ENCODE measurements around the gene AFDN.

AFDN gene

DNA sequence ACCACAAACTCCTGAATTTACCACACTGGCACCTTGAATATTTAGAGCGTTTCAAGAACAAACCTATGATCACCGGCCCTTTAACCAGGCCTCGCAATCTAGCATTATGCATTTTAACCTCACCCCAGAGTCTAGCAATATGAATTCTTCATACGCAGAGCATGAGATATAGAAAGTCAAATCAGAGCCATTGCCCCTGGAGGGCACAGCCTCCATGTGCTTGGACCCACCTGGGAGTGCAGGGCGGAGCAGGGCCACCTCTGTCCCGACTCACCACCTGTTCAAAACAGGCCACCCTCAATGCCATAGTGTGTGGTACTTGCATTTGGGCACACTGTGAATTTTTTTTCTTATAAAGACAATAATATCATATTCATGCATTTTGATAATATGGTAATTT lies 19.5 kb upstream of the AFDN start:
- Histone ChIP-seq H3K4me2 (ENCODE audit: insufficient read depth, low read length) (no peak overlapping the region), H3K4me3 (ENCODE audit: low read depth in 1 of 2, low read length in 2 of 2) (no peak overlapping the region), H3K9ac (ENCODE audit: low read depth, low read length) (no peak overlapping the region), H3K27me3 (ENCODE audit: insufficient read depth, low read length, poor library complexity) (no peaks in the 10 kb centered on the region), H3K36me3 (ENCODE audit: insufficient read depth, low read length) (no peaks in the 10 kb centered on the region), H3K27ac (ENCODE audit: low read length) (no peak overlapping the region), H4K20me1 (ENCODE audit: insufficient read depth, low read length) (no peaks in the 10 kb centered on the region), H3K79me2 (ENCODE audit: insufficient read depth, low read length) (no peaks in the 10 kb centered on the region), H3K4me1 (ENCODE audit: insufficient read depth, low read length) (no peaks in the 10 kb centered on the region), H2AFZ (ENCODE audit: low read depth, low read length) (no peak overlapping the region), H3K9me3 (ENCODE audit: insufficient read depth, low read length, severe bottlenecking) (no peaks in the 10 kb centered on the region)
- no peak for ATAC-seq (ENCODE audit: insufficient read depth, low read depth)
- DNase-seq: no peak
- TF ChIP-seq, protein P1, sequence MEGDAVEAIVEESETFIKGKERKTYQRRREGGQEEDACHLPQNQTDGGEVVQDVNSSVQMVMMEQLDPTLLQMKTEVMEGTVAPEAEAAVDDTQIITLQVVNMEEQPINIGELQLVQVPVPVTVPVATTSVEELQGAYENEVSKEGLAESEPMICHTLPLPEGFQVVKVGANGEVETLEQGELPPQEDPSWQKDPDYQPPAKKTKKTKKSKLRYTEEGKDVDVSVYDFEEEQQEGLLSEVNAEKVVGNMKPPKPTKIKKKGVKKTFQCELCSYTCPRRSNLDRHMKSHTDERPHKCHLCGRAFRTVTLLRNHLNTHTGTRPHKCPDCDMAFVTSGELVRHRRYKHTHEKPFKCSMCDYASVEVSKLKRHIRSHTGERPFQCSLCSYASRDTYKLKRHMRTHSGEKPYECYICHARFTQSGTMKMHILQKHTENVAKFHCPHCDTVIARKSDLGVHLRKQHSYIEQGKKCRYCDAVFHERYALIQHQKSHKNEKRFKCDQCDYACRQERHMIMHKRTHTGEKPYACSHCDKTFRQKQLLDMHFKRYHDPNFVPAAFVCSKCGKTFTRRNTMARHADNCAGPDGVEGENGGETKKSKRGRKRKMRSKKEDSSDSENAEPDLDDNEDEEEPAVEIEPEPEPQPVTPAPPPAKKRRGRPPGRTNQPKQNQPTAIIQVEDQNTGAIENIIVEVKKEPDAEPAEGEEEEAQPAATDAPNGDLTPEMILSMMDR (IDR thresholded peaks at IDR 0.05; ENCODE audit: borderline replicate concordance, extremely low read depth, low read length, poor library complexity, severe bottlenecking): no peak
- TF ChIP-seq EZH2 (IDR thresholded peaks at IDR 0.05; ENCODE audit: borderline replicate concordance, low read depth, low read length, severe bottlenecking): no peak

DNA sequence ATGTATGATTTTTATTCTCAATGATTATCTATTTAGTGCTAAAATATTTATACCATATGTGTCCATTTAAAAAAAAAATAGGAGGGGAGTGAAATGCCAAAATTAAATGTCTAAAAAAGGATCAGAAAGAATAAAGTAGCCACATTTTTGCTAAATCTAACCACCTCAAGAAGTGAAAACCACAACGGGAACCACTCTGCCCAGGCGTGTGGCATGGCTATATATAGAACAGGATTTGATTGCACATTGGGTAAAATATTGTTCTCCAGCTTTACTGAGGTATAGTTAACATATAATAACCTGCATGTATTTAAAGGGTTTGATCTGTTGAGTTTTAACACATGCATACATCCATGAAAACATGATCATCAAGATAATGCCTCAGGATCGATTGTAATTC lies 19.0 kb upstream of the AFDN start:
- no peak for TF ChIP-seq EZH2 (IDR thresholded peaks at IDR 0.05; ENCODE audit: borderline replicate concordance, low read depth, low read length, severe bottlenecking)
- ATAC-seq (ENCODE audit: insufficient read depth, low read depth) (no peak), DNase-seq (no peak)
- H3K27me3 ChIP-seq (ENCODE audit: insufficient read depth, low read length, poor library complexity): no peaks in the 10 kb centered on the region
- no peaks in the 10 kb centered on the region for H4K20me1 ChIP-seq (ENCODE audit: insufficient read depth, low read length)
- H3K9me3 ChIP-seq (ENCODE audit: insufficient read depth, low read length, severe bottlenecking): no peaks in the 10 kb centered on the region
- no peaks in the 10 kb centered on the region for H3K36me3 ChIP-seq (ENCODE audit: insufficient read depth, low read length)
- H3K4me2 ChIP-seq (ENCODE audit: insufficient read depth, low read length): no peak overlapping the region
- H3K9ac ChIP-seq (ENCODE audit: low read depth, low read length): no peak overlapping the region
- no peak overlapping the region for H3K27ac ChIP-seq (ENCODE audit: low read length)
- H3K79me2 ChIP-seq (ENCODE audit: insufficient read depth, low read length): no peaks in the 10 kb centered on the region
- H3K4me3 ChIP-seq (ENCODE audit: low read depth in 1 of 2, low read length in 2 of 2): no peak overlapping the region
- H3K4me1 ChIP-seq (ENCODE audit: insufficient read depth, low read length): no peaks in the 10 kb centered on the region
- H2AFZ ChIP-seq (ENCODE audit: low read depth, low read length): no peak overlapping the region

DNA sequence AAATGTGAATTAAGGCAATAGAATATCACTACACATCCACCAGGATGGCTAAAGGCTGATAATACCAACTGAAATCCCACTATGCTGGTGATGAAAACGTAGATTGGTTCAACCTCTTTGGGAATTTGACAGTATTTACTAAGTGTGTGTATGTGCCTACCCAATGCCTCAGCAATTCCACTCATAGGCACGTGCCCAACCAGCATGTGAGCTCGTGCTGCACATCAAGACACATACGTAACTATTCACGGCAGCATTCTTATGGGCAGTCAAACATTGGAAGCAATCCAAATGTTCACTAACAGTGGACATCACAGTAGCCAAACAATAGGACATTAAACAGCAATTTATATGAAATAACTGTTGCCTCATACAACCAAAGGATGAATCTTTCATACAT lies 15.7 kb upstream of the AFDN start:
- Histone ChIP-seq H2AFZ (ENCODE audit: low read depth, low read length) (no peak overlapping the region), H3K36me3 (ENCODE audit: insufficient read depth, low read length) (no peaks in the 10 kb centered on the region), H3K27ac (ENCODE audit: low read length) (no peak overlapping the region), H3K4me3 (ENCODE audit: low read depth in 1 of 2, low read length in 2 of 2) (no peak overlapping the region), H3K4me2 (ENCODE audit: insufficient read depth, low read length) (no peak overlapping the region), H3K9ac (ENCODE audit: low read depth, low read length) (no peak overlapping the region), H4K20me1 (ENCODE audit: insufficient read depth, low read length) (no peaks in the 10 kb centered on the region), H3K27me3 (ENCODE audit: insufficient read depth, low read length, poor library complexity) (no peaks in the 10 kb centered on the region), H3K4me1 (ENCODE audit: insufficient read depth, low read length) (no peaks in the 10 kb centered on the region), H3K79me2 (ENCODE audit: insufficient read depth, low read length) (no peaks in the 10 kb centered on the region), H3K9me3 (ENCODE audit: insufficient read depth, low read length, severe bottlenecking) (no peaks in the 10 kb centered on the region)
- no peak for TF ChIP-seq EZH2 (IDR thresholded peaks at IDR 0.05; ENCODE audit: borderline replicate concordance, low read depth, low read length, severe bottlenecking)
- TF ChIP-seq, protein P1 (IDR thresholded peaks at IDR 0.05; ENCODE audit: borderline replicate concordance, extremely low read depth, low read length, poor library complexity, severe bottlenecking): no peak
- ATAC-seq (ENCODE audit: insufficient read depth, low read depth) (no peak), DNase-seq (no peak)

DNA sequence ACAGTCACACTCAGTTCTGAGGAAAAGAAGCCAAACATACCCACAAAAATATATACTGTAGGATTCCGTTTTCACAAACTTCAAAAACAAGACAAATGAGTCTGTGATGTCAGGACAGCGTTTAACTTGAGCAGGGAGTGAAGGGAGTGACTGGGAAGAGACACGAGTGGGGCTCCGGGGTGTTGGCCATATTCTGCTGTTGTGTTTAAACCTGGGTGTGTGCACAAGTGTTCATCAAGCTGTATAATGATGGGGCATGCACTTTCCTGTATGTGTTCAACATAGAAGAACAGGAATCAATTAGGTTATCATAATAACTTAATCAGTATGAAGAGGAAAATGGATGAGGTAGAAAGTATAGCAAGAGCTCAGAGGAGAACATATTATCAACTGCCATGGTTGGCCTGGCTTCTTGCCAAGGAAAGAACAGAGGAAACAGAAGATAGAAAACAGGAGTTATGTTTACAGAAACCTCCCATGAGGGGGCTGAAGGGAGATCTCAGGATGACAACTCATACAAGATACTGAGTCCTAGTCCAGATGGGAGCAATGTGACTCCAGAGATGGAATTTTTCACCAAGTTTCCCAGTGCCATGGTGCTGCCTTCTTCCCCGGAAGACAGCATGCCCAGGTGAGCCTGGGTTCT lies 15.1 kb upstream of the AFDN start:
- no peaks in the 10 kb centered on the region for H3K79me2 ChIP-seq (ENCODE audit: insufficient read depth, low read length)
- H3K27ac ChIP-seq (ENCODE audit: low read length): no peak overlapping the region
- DNase-seq (no peak), ATAC-seq (ENCODE audit: insufficient read depth, low read depth) (no peak)
- no peaks in the 10 kb centered on the region for H3K36me3 ChIP-seq (ENCODE audit: insufficient read depth, low read length)
- H2AFZ ChIP-seq (ENCODE audit: low read depth, low read length): no peak overlapping the region
- no peaks in the 10 kb centered on the region for H3K27me3 ChIP-seq (ENCODE audit: insufficient read depth, low read length, poor library complexity)
- H3K4me3 ChIP-seq (ENCODE audit: low read depth in 1 of 2, low read length in 2 of 2): no peak overlapping the region
- no peak for TF ChIP-seq EZH2 (IDR thresholded peaks at IDR 0.05; ENCODE audit: borderline replicate concordance, low read depth, low read length, severe bottlenecking)
- no peak overlapping the region for H3K9ac ChIP-seq (ENCODE audit: low read depth, low read length)
- H3K4me1 ChIP-seq (ENCODE audit: insufficient read depth, low read length): no peaks in the 10 kb centered on the region
- no peaks in the 10 kb centered on the region for H3K9me3 ChIP-seq (ENCODE audit: insufficient read depth, low read length, severe bottlenecking)
- H3K4me2 ChIP-seq (ENCODE audit: insufficient read depth, low read length): no peak overlapping the region
- H4K20me1 ChIP-seq (ENCODE audit: insufficient read depth, low read length): no peaks in the 10 kb centered on the region

All from DND-41 (cell line).